ENCODE results near the gene TPCN2.

DNA sequence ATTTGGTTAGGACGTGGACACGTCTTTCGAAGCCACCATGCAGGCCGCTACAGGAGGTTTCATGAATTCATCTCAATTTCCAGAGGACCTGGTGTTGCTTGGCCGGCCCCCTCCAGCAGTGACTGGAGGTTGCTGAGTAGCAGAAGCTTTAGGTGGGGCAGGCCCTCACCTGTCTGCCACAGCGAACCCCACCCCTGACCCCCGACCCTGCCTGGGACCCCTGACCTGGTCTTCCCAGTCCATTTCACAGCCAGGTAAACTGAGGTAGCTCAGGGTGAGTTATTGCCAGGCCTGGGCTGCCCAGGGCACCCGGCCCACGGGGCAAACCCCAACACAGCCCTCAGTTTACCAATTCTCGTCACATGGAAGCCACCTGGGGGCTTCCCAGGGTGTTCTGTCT, 67.9 kb downstream of the TPCN2 start:
- no peak for TF ChIP-seq HNF4G (IDR thresholded peaks at IDR 0.05)
- TF ChIP-seq, protein P1, sequence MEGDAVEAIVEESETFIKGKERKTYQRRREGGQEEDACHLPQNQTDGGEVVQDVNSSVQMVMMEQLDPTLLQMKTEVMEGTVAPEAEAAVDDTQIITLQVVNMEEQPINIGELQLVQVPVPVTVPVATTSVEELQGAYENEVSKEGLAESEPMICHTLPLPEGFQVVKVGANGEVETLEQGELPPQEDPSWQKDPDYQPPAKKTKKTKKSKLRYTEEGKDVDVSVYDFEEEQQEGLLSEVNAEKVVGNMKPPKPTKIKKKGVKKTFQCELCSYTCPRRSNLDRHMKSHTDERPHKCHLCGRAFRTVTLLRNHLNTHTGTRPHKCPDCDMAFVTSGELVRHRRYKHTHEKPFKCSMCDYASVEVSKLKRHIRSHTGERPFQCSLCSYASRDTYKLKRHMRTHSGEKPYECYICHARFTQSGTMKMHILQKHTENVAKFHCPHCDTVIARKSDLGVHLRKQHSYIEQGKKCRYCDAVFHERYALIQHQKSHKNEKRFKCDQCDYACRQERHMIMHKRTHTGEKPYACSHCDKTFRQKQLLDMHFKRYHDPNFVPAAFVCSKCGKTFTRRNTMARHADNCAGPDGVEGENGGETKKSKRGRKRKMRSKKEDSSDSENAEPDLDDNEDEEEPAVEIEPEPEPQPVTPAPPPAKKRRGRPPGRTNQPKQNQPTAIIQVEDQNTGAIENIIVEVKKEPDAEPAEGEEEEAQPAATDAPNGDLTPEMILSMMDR (IDR thresholded peaks at IDR 0.05; ENCODE audit: low read depth, low read length, missing input control), result no peak
